ENCODE results near the gene MMP28.

DNA sequence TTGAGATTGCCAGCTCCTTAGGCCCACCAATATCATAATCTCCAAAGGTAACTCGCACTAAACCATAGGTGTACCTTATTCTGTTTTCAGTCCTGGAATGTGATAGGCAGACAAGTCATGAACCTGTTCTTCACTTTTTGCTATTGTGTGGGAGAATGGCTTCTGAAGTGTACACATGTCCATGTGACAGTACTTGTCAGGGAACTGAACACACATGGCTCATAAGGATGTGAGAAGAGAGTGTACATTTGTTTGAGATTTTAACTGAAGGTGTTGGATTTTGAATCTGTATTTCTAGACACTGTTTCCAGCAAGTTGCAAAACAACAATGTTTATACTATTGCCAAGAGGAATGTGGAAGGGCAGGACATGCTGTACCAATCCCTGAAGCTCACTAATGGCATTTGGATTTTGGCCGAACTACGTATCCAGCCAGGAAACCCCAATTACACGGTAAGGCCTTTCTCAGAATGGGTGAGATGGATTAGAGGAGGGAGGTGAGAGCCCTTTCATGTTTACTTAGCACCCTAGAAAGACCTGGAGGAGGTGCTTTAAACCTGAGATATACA, 78.5 kb downstream of the MMP28 start:
- no peak for TF ChIP-seq POLR2A (IDR thresholded peaks at IDR 0.05; ENCODE audit: low read depth, low read length)
- TF ChIP-seq POLR2AphosphoS5 (IDR thresholded peaks at IDR 0.05; ENCODE audit: low read depth, low read length), result no peak
- TF ChIP-seq TAF1 (IDR thresholded peaks at IDR 0.05; ENCODE audit: borderline replicate concordance, low read depth, low read length), result no peak

All from GM12892 (cell line).